PFSK-1 (cell line): ENCODE data around the gene GNAI1.

Experiments
- FOXP2 ChIP-seq: optimal IDR thresholded peaks from 2 replicates; pipeline ENCODE3; 2011; ENCODE audit warnings: borderline replicate concordance, control low read depth, inconsistent platforms; ENCODE audit not compliant: insufficient read depth; ENCODE audit errors: extremely low read length, extremely low read depth
- POLR2AphosphoS5 ChIP-seq: IDR thresholded peaks from 2 replicates; pipeline ENCODE4 v1.6.1; 2012; ENCODE audit warnings: low read depth, mild to moderate bottlenecking, control low read depth, low read length, moderate library complexity
- SIN3A ChIP-seq: IDR thresholded peaks from 2 replicates; pipeline ENCODE4 v1.6.1; 2012; ENCODE audit warnings: mild to moderate bottlenecking, low read length, moderate library complexity, borderline replicate concordance; ENCODE audit not compliant: insufficient read depth
- TAF1 ChIP-seq: IDR thresholded peaks from 2 replicates; pipeline ENCODE4 v1.6.1; 2012; ENCODE audit warnings: low read length, control low read depth, borderline replicate concordance; ENCODE audit not compliant: insufficient read depth
- TF ChIP-seq, protein P1 (sequence below), 2 experiments: IDR thresholded peaks; 2 replicates each; pipeline versions ENCODE4 v1.6.1 to v1.8.0; 2011 to 2012; ENCODE audit warnings: low read depth in 2 of 2, low read length in 2 of 2, control low read depth in 1 of 2, inconsistent platforms in 1 of 2, mild to moderate bottlenecking in 1 of 2, moderate library complexity in 1 of 2; ENCODE audit not compliant: insufficient read depth in 1 of 2

Gene GNAI1

DNA sequence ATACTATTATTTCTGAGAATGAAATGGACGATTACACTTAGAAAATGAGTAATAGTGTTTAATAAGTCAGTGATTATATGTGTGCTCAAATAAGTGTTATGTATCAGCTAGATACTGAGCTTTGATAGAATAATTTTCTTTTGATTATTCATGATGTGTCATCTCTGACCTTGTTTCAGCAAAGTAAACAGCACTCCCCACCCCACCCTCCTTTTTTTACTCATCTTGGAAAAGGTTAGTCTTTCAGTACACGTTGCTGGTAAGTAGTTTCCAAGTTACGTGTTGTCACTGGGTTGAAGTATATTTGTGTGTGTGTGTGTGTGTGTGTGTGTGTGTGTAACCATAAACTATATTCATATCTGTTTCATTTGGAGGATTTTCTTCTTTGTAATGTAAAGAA lies 84.1 kb downstream of the GNAI1 start:
- TF ChIP-seq FOXP2 (no peak), POLR2AphosphoS5 (no peak), TAF1 (no peak), SIN3A (no peak)
- TF ChIP-seq, protein P1, sequence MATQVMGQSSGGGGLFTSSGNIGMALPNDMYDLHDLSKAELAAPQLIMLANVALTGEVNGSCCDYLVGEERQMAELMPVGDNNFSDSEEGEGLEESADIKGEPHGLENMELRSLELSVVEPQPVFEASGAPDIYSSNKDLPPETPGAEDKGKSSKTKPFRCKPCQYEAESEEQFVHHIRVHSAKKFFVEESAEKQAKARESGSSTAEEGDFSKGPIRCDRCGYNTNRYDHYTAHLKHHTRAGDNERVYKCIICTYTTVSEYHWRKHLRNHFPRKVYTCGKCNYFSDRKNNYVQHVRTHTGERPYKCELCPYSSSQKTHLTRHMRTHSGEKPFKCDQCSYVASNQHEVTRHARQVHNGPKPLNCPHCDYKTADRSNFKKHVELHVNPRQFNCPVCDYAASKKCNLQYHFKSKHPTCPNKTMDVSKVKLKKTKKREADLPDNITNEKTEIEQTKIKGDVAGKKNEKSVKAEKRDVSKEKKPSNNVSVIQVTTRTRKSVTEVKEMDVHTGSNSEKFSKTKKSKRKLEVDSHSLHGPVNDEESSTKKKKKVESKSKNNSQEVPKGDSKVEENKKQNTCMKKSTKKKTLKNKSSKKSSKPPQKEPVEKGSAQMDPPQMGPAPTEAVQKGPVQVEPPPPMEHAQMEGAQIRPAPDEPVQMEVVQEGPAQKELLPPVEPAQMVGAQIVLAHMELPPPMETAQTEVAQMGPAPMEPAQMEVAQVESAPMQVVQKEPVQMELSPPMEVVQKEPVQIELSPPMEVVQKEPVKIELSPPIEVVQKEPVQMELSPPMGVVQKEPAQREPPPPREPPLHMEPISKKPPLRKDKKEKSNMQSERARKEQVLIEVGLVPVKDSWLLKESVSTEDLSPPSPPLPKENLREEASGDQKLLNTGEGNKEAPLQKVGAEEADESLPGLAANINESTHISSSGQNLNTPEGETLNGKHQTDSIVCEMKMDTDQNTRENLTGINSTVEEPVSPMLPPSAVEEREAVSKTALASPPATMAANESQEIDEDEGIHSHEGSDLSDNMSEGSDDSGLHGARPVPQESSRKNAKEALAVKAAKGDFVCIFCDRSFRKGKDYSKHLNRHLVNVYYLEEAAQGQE (IDR thresholded peaks at IDR 0.05; ENCODE audit: insufficient read depth in 1 of 2, low read depth in 2 of 2, low read length in 2 of 2), result no peak

DNA sequence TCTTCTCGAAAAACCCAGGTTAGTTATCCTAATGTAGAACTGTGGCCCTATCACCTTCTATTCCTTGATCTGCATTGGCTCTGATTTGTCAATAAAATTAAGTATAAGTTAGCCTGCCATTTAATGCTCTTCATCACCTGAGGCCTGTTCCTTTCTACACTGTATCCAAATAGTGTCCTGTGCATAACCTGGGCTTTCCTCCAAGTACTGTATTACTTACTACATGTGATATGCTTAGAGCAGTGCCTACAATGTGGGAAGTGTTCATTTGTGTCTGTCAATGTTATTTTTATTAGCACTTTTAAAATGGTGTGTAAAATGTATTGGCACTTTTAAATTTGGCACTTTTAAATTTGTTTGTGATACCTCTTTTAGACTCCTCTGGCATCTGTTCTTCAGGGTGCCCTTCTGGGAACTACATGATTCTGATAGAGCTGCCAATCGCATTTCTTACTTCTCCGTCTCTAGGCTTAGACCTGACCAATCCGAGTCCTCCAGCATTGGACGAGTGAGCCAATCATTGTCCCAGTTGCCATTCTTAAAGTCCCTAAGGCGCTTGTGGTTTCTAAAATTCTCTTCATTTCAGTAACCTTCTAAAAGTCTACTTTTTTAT lies 85.5 kb downstream of the GNAI1 start:
- TF ChIP-seq TAF1, result no peak
- TF ChIP-seq SIN3A, result no peak
- no peak for TF ChIP-seq FOXP2
- TF ChIP-seq POLR2AphosphoS5, result no peak
- TF ChIP-seq, protein P1 (IDR thresholded peaks at IDR 0.05; ENCODE audit: insufficient read depth in 1 of 2, low read depth in 2 of 2, low read length in 2 of 2), result no peak

DNA sequence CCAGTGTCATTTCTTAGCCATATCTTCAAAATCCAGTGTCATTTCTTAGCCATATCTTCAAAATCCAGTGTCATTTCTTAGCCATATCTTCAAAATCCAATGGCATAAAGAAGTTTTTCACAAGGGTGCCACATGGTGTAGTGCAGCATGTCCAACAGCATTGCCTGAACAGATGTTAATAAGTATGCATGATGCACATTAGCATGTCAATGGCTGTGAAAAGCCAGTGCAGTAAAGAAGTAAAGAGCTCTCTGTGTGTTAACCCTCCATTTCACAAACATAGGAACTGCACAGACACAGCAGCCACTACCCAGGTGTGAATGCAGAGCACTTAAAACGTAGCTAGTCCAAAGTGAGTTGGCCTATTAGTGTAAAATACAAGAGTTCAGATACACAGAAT lies 89.8 kb downstream of the GNAI1 start:
- TF ChIP-seq, protein P1 (IDR thresholded peaks at IDR 0.05; ENCODE audit: insufficient read depth in 1 of 2, low read depth in 2 of 2, low read length in 2 of 2), result no peak
- TF ChIP-seq TAF1 (no peak), FOXP2 (no peak), SIN3A (no peak), POLR2AphosphoS5 (no peak)

DNA sequence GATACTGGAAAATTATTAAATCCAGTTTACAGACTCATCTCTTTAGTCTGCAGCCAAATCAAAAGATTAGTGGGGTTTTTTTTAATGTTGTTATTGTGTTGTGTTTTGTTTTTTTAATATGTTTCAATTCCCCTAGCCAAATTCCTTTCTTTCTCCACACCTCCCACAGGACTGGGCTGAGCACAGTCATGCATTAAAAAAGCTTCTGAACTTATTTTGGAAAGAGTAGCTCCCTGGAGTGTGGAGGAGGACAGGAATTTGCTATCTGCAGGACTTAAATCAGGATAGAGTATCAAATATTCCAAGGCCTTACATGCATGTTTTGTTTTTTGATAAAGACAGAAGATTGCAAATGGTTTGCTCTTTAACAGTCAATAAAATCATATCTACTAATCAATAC lies 90.7 kb downstream of the GNAI1 start:
- TF ChIP-seq TAF1, result no peak
- no peak for TF ChIP-seq SIN3A
- TF ChIP-seq, protein P1 (IDR thresholded peaks at IDR 0.05; ENCODE audit: insufficient read depth in 1 of 2, low read depth in 2 of 2, low read length in 2 of 2), result no peak
- TF ChIP-seq POLR2AphosphoS5, result no peak
- no peak for TF ChIP-seq FOXP2

DNA sequence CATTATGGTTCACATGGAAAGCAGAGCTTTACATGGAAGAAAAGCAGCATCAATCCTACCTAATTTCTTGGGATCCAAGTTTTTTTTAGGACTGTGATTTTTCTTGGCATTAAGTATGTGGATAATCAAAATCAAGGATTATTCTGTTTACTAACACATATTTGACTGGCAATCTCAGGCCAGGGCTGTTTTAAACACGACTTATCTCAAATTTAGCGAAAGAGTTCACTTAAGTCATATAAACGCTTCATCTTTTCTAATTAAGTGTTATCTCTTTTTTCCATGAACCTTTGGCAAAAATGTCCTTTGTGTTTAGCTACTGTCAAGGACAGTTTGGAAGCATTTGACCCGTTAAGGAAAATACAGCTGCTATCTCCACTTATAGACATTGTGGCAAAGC lies 92.0 kb downstream of the GNAI1 start:
- no peak for TF ChIP-seq FOXP2
- TF ChIP-seq, protein P1 (IDR thresholded peaks at IDR 0.05; ENCODE audit: insufficient read depth in 1 of 2, low read depth in 2 of 2, low read length in 2 of 2), result no peak
- TF ChIP-seq TAF1, result no peak
- no peak for TF ChIP-seq SIN3A
- TF ChIP-seq POLR2AphosphoS5, result no peak
